Measurements from ENCODE around the gene MBD2. TPM values are rescaled to one million over a fixed set of nuclear protein-coding genes. Genes with fewer than 3 reads are reported as not detected.

The MBD2 gene
- total and polyA plus RNA-seq, 8 donors: 62.3 to 89.6 (median 76.3) TPM

GRCh38 chr18:54173250-54173649 lies 51.2 kb downstream of the MBD2 start:
- Histone ChIP-seq H3K9me3 (no peaks in the 10 kb centered on the region), H3K27ac (no peak overlapping the region), H3K36me3 (peaks cover 0 to 8% of the 10 kb centered on the region in 2 donors), H3K4me3 (no peak overlapping the region), H3K4me1 (peaks cover 0 to 3% of the 10 kb centered on the region in 2 donors), H3K27me3 (no peaks in the 10 kb centered on the region)
- no peak for DNase-seq
- no peak for TF ChIP-seq CTCF (IDR thresholded peaks at IDR 0.05)
- intact Hi-C loops (cut with DNase I): no loop called here
- ATAC-seq: no peak

GRCh38 chr18:54169431-54170403 lies 54.8 kb downstream of the MBD2 start:
- Histone ChIP-seq H3K9me3 (no peaks in the 10 kb centered on the region), H3K36me3 (peaks cover 0 to 23% of the 10 kb centered on the region in 2 donors), H3K27me3 (no peaks in the 10 kb centered on the region), H3K4me3 (no peak overlapping the region), H3K4me1 (peaks cover 0 to 3% of the 10 kb centered on the region in 2 donors), H3K27ac (no peak overlapping the region)
- no peak for ATAC-seq
- intact Hi-C loops (cut with DNase I): no loop called here
- TF ChIP-seq CTCF (IDR thresholded peaks at IDR 0.05): no peak
- no peak for DNase-seq

GRCh38 chr18:54165450-54165849 lies 59.0 kb downstream of the MBD2 start:
- peaks cover 0 to 65% of the 10 kb centered on the region in 2 donors for H3K36me3 ChIP-seq
- no peaks in the 10 kb centered on the region for H3K4me1 ChIP-seq
- TF ChIP-seq CTCF (IDR thresholded peaks at IDR 0.05): no peak
- no peak overlapping the region for H3K4me3 ChIP-seq
- ATAC-seq (no peak), DNase-seq (no peak)
- no peaks in the 10 kb centered on the region for H3K9me3 ChIP-seq
- intact Hi-C loops (cut with DNase I): no loop called here
- no peak overlapping the region for H3K27ac ChIP-seq
- no peaks in the 10 kb centered on the region for H3K27me3 ChIP-seq

GRCh38 chr18:54163453-54163852 lies 61.0 kb downstream of the MBD2 start:
- H3K27ac ChIP-seq: no peak overlapping the region
- no peaks in the 10 kb centered on the region for H3K9me3 ChIP-seq
- no peak overlapping the region for H3K4me3 ChIP-seq
- no peaks in the 10 kb centered on the region for H3K27me3 ChIP-seq
- no peak for TF ChIP-seq CTCF (IDR thresholded peaks at IDR 0.05)
- no peak for ATAC-seq
- no peaks in the 10 kb centered on the region for H3K4me1 ChIP-seq
- intact Hi-C loops (cut with DNase I): no loop called here
- H3K36me3 ChIP-seq: peaks cover 0 to 76% of the 10 kb centered on the region in 2 donors
- DNase-seq: no peak

GRCh38 chr18:54162431-54162830 lies 62.0 kb downstream of the MBD2 start:
- ATAC-seq (no peak), DNase-seq (no peak)
- Histone ChIP-seq H3K4me1 (no peaks in the 10 kb centered on the region), H3K27ac (no peak overlapping the region), H3K27me3 (no peaks in the 10 kb centered on the region), H3K9me3 (no peaks in the 10 kb centered on the region), H3K4me3 (no peak overlapping the region), H3K36me3 (peaks cover 0 to 86% of the 10 kb centered on the region in 2 donors)
- intact Hi-C loops (cut with DNase I): no loop called here
- no peak for TF ChIP-seq CTCF (IDR thresholded peaks at IDR 0.05)
